Stimulated activated CD8-positive, alpha-beta memory T cell treated with anti-CD3 and anti-CD28 coated beads, Interleukin-4, amount 100 ng/mL, for 1 hour (primary cell): Measurements from ENCODE around the gene OR8D1.
"Not testable (repeated sequence)": the region's sequence is repeated elsewhere in the genome, so short reads cannot be mapped to it uniquely, and the experiment has no call there.

Experiments
- DNase-seq, 2 donors: peaks; one replicate each; pipeline ENCODE4 v3.0.0-alpha.2; 2020; ENCODE audit warnings: low read depth in 2 of 2, low spot score in 1 of 2

Gene OR8D1

GRCh38 chr11:124294687-124295086, 19.1 kb downstream of the OR8D1 start:
- no peak for DNase-seq

GRCh38 chr11:124285610-124286344, 28.0 kb downstream of the OR8D1 start:
- DNase-seq = no peak

- DNase-seq = no peak
Measured at GRCh38 chr11:124278261-124278660, 35.5 kb downstream of the OR8D1 start.

- DNase-seq = no peak
Measured at GRCh38 chr11:124277804-124278203, 35.9 kb downstream of the OR8D1 start.

- DNase-seq = no peak
Measured at GRCh38 chr11:124277207-124277606, 36.5 kb downstream of the OR8D1 start.

- DNase-seq = no peak
Measured at GRCh38 chr11:124276081-124276480, 37.7 kb downstream of the OR8D1 start.

- DNase-seq = no peak
Measured at GRCh38 chr11:124274000-124274399, 39.7 kb downstream of the OR8D1 start.

- DNase-seq = not testable (repeated sequence)
Measured at GRCh38 chr11:124270886-124271285, 42.9 kb downstream of the OR8D1 start.

- DNase-seq = not testable (repeated sequence)
Measured at GRCh38 chr11:124265041-124265440, 48.7 kb downstream of the OR8D1 start.

GRCh38 chr11:124256076-124256475, 57.7 kb downstream of the OR8D1 start, which contains the start of gene OR8G5:
Gene OR8G5, plus strand, starts transcription at chr11:124256376. Its CDS starts 8,556 bp downstream, at chr11:124264932.
- no peak for DNase-seq
